ENCODE results near the gene ZNF367. TPM values are rescaled to one million over a fixed set of nuclear protein-coding genes. Genes with fewer than 3 reads are reported as not detected.

ZNF367 gene
- total and polyA plus RNA-seq, 2 of the 4 experiments (the other 2 are of a cell fraction), result 1.1 to 2.7 TPM

GRCh38 chr9:96392263-96392662, 25.9 kb downstream of the ZNF367 start:
- Histone ChIP-seq H3K27me3 (ENCODE audit: control insufficient read depth, insufficient read depth, low read length) (no peaks in the 10 kb centered on the region), H4K8ac (ENCODE audit: low read depth in 2 of 2, low read length in 2 of 2) (no peak overlapping the region), H3K4me2 (ENCODE audit: low read depth, low read length) (no peak overlapping the region), H2BK5ac (ENCODE audit: low read depth, low read length, poor library complexity, severe bottlenecking) (no peak overlapping the region), H3K27ac (ENCODE audit: insufficient read depth, low read length) (no peak overlapping the region), H3K18ac (ENCODE audit: low read depth, low read length) (no peak overlapping the region), H3K14ac (replicated peaks; ENCODE audit: low read depth, low read length) (no peak overlapping the region), H3K9me1 (ENCODE audit: insufficient read depth, low read length) (peaks cover 3% of the 10 kb centered on the region; the same call in 1 of the 2 replicates), H3K9ac (ENCODE audit: low read depth, low read length) (no peak overlapping the region), H3K4ac (ENCODE audit: low read depth, low read length) (no peak overlapping the region), H3K36me3 (ENCODE audit: control insufficient read depth, insufficient read depth, low read length) (no peaks in the 10 kb centered on the region; the same call in 1 of the 2 replicates), H3K9me3 (ENCODE audit: control insufficient read depth, insufficient read depth, low read length) (no peaks in the 10 kb centered on the region), H2BK20ac (ENCODE audit: low read depth, low read length) (no peak overlapping the region), H4K20me1 (ENCODE audit: insufficient read depth, low read length) (no peaks in the 10 kb centered on the region), H2BK15ac (ENCODE audit: low read depth, low read length) (no peak overlapping the region), H3K4me1 (ENCODE audit: control insufficient read depth, insufficient read depth, low read length) (peaks cover 3% of the 10 kb centered on the region), H3K79me1 (ENCODE audit: low read depth in 1 of 2, low read length in 2 of 2) (peaks cover 0 to 24% of the 10 kb centered on the region in 2 experiments; a peak in 1 of 4 replicates), H2AK9ac (replicated peaks; ENCODE audit: low read depth, low read length, poor library complexity) (no peak overlapping the region), H3K56ac (ENCODE audit: extremely low read depth, insufficient read depth, low read length) (no peak overlapping the region), H3K23ac (ENCODE audit: low read depth, low read length) (no peak overlapping the region), H2AFZ (replicated peaks; ENCODE audit: low read length, poor library complexity) (peak overlapping the region; percentile 18), H4K5ac (ENCODE audit: low read depth, low read length) (no peak overlapping the region), H2AK5ac (ENCODE audit: low read depth, low read length) (no peak overlapping the region), H4K91ac (ENCODE audit: insufficient read depth, low read depth, low read length) (no peak overlapping the region), H3K4me3 (ENCODE audit: insufficient read depth, low read depth, low read length) (no peak overlapping the region), H2BK120ac (ENCODE audit: low read depth, low read length) (no peak overlapping the region)
- ChIA-PET POLR2A (ENCODE audit: unreplicated experiment) (no interaction called here), CTCF (interaction anchor here (1.0 kb wide), 1 partner anchor 12 kb away, joined by 4 read pairs; no protein-coding TSS in a partner anchor)
- TF ChIP-seq USF2 (IDR thresholded peaks at IDR 0.05; ENCODE audit: low read depth, low read length) (no peak), BHLHE40 (IDR thresholded peaks at IDR 0.05; ENCODE audit: low read depth, low read length) (no peak), RCOR1 (IDR thresholded peaks at IDR 0.05; ENCODE audit: insufficient replicate concordance, low read length) (no peak), CTCF (conservative IDR thresholded peaks at IDR 0.05; ENCODE audit: low read depth, low read length) (no peak), MXI1 (IDR thresholded peaks at IDR 0.05; ENCODE audit: borderline replicate concordance, low read depth, low read length) (no peak), NFE2L2 (IDR thresholded peaks at IDR 0.05; ENCODE audit: low read depth, low read length) (no peak), POLR2A (IDR thresholded peaks at IDR 0.05; ENCODE audit: low read depth, low read length) (no peak), RFX5 (IDR thresholded peaks at IDR 0.05; ENCODE audit: low read depth, low read length) (no peak), CHD1 (IDR thresholded peaks at IDR 0.05; ENCODE audit: low read depth, low read length) (no peak), RAD21 (IDR thresholded peaks at IDR 0.05; ENCODE audit: low read length) (no peak), CEBPB (IDR thresholded peaks at IDR 0.05; ENCODE audit: low read depth, low read length) (no peak), MAZ (IDR thresholded peaks at IDR 0.05; ENCODE audit: borderline replicate concordance, low read depth, low read length) (no peak)
- ATAC-seq (ENCODE audit: low read depth) (no peak), DNase-seq (no peak)
- dilution Hi-C loops (cut with HindIII; ENCODE audit: low sequenced_read_pairs, unreplicated experiment), result no loop called here
- intact Hi-C loops (cut with micrococcal nuclease), result no loop called here
- in situ Hi-C loops (cut with MboI; ENCODE audit: low sequenced_read_pairs), result loop anchor here (10.0 kb wide), 1 partner anchor 57 kb away; no protein-coding TSS in a partner anchor
- no TSS peak for BruUV-seq (replicated peaks)
- WGBS, 2 experiments (ENCODE audit: extremely low coverage in 2 of 2, insufficient read length in 1 of 2), result no CpG with 5 or more reads among the region's 12 CpGs

Data from IMR-90 (cell line).